ENCODE measurements around the gene PRRT4. TPM values are rescaled to one million over a fixed set of nuclear protein-coding genes. Genes with fewer than 3 reads are reported as not detected.

Gene PRRT4
- total and polyA plus RNA-seq, 9 of the 15 experiments (the other 6 are each of a cell fraction or from before 2014, with no cell fraction given), result not detected

GRCh38 chr7:128309976-128310375, 51.5 kb downstream of the PRRT4 start:
- no peak overlapping the region for H3K4me2 ChIP-seq (ENCODE audit: insufficient read depth, low read length)
- no peaks in the 10 kb centered on the region for H3K9me1 ChIP-seq (ENCODE audit: control insufficient read depth, insufficient read depth, low read length)
- 97% methylated on average over 5 of the region's 5 CpGs for WGBS (ENCODE audit: insufficient coverage, low coverage, missing lambda C conversion rate)
- DNase-seq (ENCODE audit: extremely low read depth in 1 of 4, low spot score in 3 of 4) (no peak), ATAC-seq (no peak), FAIRE-seq (no peak)
- H3K9ac ChIP-seq (ENCODE audit: insufficient read depth in 1 of 2, low read depth in 2 of 2, low read length in 2 of 2), result no peak overlapping the region
- H3K36me3 ChIP-seq (ENCODE audit: control insufficient read depth, insufficient read depth, low read length), result peaks cover 96% of the 10 kb centered on the region
- H4K20me1 ChIP-seq (replicated peaks; ENCODE audit: control insufficient read depth, insufficient read depth, low read length), result no peaks in the 10 kb centered on the region
- no peak overlapping the region for H3K27ac ChIP-seq (ENCODE audit: extremely low read depth, low read depth, low read length)
- in situ Hi-C loops (cut with MboI), result no loop called here
- intact Hi-C loops (cut with micrococcal nuclease), result no loop called here
- no peaks in the 10 kb centered on the region for H3K4me1 ChIP-seq (replicated peaks in 1 of 2; ENCODE audit: control insufficient read depth in 2 of 2, insufficient read depth in 2 of 2, low read length in 2 of 2)
- CTCF ChIA-PET (ENCODE audit: low intra/inter-chr PET ratio), result no interaction called here
- POLR2A ChIA-PET, result interaction anchor here (0.5 to 0.7 kb wide), 2 partner anchors 43 to 1895 kb away, joined by 3 read pairs; partner anchors contain the start of gene TMEM209
- H2AFZ ChIP-seq (ENCODE audit: low read depth, low read length), result no peak overlapping the region
- no peaks in the 10 kb centered on the region for H3K79me2 ChIP-seq (ENCODE audit: control insufficient read depth, insufficient read depth, low read length)
- no TSS peak for BruUV-seq (replicated peaks)
- H3K4me3 ChIP-seq, result no peak overlapping the region
- TF ChIP-seq NONO (IDR thresholded peaks at IDR 0.05; ENCODE audit: low read depth in 2 of 2, low read length in 1 of 2) (no peak), CHAMP1 (IDR thresholded peaks at IDR 0.05) (no peak), ZNF766 (CRISPR knock-in tag; conservative IDR thresholded peaks at IDR 0.05) (no peak), HNRNPUL1 (IDR thresholded peaks at IDR 0.05; ENCODE audit: low read length) (no peak), ZNF217 (CRISPR knock-in tag; IDR thresholded peaks at IDR 0.05) (no peak), ZNF76 (CRISPR knock-in tag; IDR thresholded peaks at IDR 0.05; ENCODE audit: borderline replicate concordance) (no peak), MBD2 (IDR thresholded peaks at IDR 0.05; ENCODE audit: borderline replicate concordance, low read depth) (no peak), ZBTB8A (IDR thresholded peaks at IDR 0.05; ENCODE audit: partially characterized antibody) (no peak), GTF3C2 (IDR thresholded peaks at IDR 0.05; ENCODE audit: borderline replicate concordance, extremely low read depth, insufficient read length) (no peak), KDM4B (IDR thresholded peaks at IDR 0.05; ENCODE audit: borderline replicate concordance in 2 of 2, low read depth in 1 of 2) (no peak), CEBPG (CRISPR knock-in tag; IDR thresholded peaks at IDR 0.05) (no peak), CEBPG (tag; conservative IDR thresholded peaks at IDR 0.05 in 1 of 2, IDR thresholded peaks at IDR 0.05 in 1 of 2) (no peak)
- no peaks in the 10 kb centered on the region for H3K9me3 ChIP-seq (replicated peaks; ENCODE audit: control insufficient read depth, insufficient read depth, low read depth, low read length)
- no peaks in the 10 kb centered on the region for H3K27me3 ChIP-seq (ENCODE audit: control insufficient read depth in 2 of 2, insufficient read depth in 2 of 2, low read length in 2 of 2)

Measured in K562 (cell line).